Activated T-cell treated with anti-CD3 and anti-CD28 coated beads for 24 hours (primary cell): Measurements from ENCODE around the gene PHACTR4.
"Not testable (repeated sequence)": the region's sequence is repeated elsewhere in the genome, so short reads cannot be mapped to it uniquely, and the experiment has no call there.

Experiments
- DNase-seq: peaks from one replicate; pipeline ENCODE4 v3.0.0-alpha.2; 2020; ENCODE audit warnings: low read depth

The PHACTR4 gene

DNA sequence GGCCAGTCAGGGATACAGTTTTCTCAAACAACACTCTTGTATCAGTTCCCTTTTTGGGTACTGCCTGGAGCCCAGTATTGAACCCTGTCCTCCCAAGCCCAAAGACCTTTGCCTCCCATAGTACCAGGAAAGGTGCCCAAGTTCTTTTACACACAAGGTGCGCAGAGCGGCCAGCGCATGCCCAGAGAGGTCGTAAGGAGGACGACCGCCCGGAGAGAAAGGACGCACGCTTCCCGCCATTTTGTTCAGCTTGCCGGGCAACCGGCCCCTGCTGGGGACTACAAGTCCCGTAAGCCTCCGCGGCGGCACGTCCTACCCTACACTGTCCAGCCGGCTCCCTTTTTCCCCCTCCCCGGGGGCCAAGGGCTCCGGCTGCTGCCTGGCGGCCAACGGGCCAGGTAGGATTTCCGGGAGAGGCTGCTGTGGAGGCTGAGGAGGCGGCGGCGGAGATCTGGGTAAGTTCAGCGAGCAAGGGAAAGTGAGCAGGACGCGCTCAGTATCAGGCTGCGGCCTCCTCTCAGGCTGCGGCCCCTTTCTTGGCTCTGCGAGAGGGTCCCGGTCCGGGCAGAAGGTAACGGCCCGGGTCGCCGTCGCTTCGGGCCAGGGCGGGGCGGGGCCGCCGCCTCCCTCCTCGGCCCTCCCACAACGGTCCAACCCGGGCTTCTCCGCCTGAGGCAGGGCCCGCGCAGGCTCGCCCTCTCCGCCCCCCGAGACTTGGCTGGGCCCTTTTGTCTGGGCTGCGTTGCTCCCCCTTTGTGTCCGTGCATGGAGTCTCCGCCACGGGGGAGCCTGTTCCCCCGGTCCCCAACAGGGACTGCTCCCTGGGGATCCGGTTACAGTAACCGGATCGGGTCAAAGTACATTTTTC is at the start of gene PHACTR4:
TSS of gene PHACTR4 (plus strand) at position 370 of the 868 bp plus-strand sequence. CDS start 37,708 bp downstream, outside the sequence.
- peak; percentile 78 for DNase-seq

DNA sequence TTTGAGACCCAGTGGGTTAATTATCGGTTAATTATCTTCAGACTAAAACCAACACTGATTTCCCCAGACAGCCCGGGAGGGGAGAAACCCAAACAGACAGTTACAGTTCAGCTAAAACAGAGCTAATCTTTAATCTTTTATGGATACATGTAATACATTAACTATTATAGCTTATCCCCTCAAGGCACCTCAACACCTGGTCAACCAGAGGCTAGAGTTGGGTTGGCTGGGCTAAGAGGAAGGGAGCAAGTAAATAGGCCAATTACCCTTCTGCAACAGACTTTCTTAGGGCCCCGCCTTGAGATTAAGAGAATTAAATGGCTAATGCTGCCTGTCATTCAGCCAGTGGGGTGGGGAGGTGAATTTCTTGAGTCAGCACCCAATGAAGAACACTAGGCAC is 47.3 kb upstream of the PHACTR4 start:
- DNase-seq: no peak

- no peak for DNase-seq
Observed at GRCh38 chr1:28323720-28324119, 45.8 kb upstream of the PHACTR4 start.

GRCh38 chr1:28326515-28326914 is 43.0 kb upstream of the PHACTR4 start:
- no peak for DNase-seq

DNA sequence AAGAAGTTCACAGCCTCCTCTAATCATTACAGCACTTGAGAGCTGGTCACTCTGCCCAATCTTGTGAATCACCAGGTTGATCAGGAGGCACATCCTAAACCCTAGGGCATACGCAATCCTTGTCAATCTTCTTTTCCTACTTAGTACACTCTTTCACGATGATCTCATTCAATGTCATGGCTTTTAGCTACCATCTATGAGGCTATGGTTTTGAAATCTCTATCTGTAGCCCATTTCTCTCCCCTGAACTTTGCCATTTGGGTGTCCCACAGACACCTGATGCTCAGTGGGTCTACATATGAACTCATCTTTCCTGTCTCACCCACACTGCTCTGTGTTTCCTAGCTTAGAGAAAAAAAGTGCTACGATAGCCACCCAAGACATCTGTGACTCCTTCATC is 42.6 kb upstream of the PHACTR4 start:
- no peak for DNase-seq

DNA sequence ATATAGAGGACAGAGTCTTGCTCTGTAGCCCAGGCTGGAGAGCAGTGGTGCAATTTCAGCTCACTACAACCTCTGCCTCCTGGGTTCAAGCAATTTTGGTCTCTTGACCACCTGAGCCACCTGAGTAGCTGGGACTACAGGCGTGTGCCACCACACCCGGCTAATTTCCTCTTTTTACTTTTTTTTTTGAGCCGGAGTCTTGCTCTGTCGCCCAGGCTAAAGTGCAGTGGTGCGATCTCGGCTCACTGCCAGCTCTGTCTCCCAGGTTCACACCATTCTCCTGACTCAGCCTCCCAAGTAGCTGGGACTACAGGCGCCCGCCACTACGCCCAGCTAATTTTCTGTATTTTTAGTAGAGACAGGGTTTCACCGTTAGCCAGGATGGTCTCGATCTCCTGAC is 42.1 kb upstream of the PHACTR4 start:
- DNase-seq: not testable (repeated sequence)

- DNase-seq: no peak
Observed at GRCh38 chr1:28328228-28328648, 41.3 kb upstream of the PHACTR4 start.

- peak; percentile 26 for DNase-seq
Observed at GRCh38 chr1:28329395-28330153, 40.0 kb upstream of the PHACTR4 start.

DNA sequence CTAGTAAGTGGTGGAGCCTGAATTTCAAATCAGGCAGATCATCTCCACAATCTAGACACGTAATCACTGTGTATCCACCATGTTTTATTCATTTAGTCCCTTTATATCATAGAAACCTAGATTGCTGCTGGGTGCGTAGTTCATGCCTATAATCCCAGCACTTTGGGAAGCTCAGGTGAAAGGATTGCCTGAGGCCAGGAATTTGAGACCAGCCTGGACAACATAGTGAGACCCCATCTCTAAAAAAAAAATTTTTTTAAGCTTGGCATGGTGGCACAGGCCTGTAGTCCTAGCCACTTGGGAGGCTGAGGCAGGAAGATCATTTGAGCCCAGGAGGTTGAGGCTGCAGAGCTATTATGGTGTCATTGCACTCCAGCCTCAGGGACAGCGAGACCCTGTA is 30.6 kb upstream of the PHACTR4 start:
- DNase-seq: no peak

GRCh38 chr1:28339551-28339950 is 30.0 kb upstream of the PHACTR4 start:
- DNase-seq: no peak

- DNase-seq: no peak
Observed at GRCh38 chr1:28340221-28340974, 29.1 kb upstream of the PHACTR4 start.

- DNase-seq: no peak
Observed at GRCh38 chr1:28341591-28341990, 27.9 kb upstream of the PHACTR4 start.

GRCh38 chr1:28343405-28343804 is 26.1 kb upstream of the PHACTR4 start:
- no peak for DNase-seq

GRCh38 chr1:28353248-28353810 is 16.2 kb upstream of the PHACTR4 start:
- not testable (repeated sequence) for DNase-seq

DNA sequence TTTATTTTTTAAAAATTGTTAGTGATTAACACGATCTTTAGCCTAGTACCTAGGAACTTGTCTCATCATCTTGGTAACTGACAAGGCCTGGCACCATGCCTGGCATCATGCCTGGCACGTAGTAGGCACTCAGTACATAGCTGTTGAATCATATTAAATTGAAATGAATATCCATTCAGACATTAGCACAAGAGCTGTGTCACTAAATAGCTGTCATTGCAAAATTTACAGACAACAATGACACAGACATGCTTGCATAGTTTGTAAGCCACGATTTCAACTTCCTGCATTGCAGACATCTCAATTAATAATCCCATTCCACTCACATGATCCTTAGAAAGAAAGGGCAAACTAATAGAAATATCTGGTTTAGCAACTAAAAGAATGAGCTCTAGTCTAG is 15.4 kb upstream of the PHACTR4 start:
- DNase-seq: no peak

DNA sequence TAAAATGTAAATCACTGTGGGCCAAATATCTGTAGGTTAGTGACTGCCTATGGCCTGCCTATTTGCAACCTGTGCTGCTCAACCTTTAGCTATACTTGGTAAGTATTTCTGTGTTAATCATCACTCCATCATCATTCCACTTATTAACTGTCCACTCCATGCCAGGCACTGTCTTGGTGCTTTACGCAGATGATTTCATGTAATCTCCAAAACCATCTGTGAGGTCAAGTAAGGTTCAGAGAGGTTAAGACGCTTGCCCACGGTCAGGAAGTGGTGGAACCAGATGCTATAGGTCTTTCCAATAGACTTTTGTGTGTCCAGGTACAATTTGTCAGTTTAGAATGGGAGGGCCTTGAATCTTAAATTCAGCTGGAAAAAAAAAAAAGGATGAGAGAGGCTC is 10.8 kb upstream of the PHACTR4 start:
- no peak for DNase-seq

- peak; percentile 57 for DNase-seq
Observed at GRCh38 chr1:28359592-28360239, 9.8 kb upstream of the PHACTR4 start.

DNA sequence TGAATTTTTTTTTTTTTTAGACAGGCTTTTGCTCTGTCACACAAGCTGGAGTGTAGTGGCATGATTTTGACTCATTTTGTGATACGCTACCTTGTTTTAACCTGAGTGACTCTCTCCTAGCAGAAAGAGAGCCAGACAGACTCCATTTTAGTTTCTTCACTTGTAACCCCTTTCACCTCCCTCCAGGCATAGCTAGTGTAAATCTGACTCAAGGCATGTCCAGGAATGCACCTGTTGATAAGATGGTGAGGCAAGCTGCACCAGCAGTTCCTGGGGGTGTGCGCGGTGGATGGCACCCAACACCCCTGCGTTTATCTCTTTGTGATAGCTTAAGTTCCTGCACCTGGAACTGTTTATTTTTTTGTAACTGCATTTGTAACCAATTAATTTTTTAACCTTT is 4.7 kb upstream of the PHACTR4 start:
- no peak for DNase-seq

DNA sequence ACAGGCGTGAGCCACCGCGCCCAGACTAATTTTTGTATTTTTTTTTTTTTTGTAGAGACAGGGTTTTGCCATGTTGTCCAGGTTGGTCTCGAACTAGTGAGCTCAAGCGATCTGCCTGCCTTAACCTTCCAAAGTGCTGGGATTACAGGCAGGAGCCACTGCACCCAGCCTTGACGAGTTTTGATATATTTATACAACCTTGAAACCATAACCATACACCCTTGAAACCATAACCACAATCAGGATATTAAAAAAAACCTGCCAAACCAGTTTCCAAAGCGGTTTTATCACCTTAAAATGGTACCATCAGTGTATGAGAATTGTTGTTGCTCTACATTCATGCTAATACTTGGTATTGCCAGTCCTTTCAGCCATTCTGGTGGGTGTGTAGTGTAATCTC is 3.7 kb upstream of the PHACTR4 start:
- no peak for DNase-seq

GRCh38 chr1:28368608-28369007 is 932 bp upstream of the PHACTR4 start:
- DNase-seq: not testable (repeated sequence)

GRCh38 chr1:28370239-28371009 is 884 bp downstream of the PHACTR4 start:
- peak; percentile 1 for DNase-seq
